ENCODE data around the gene DLEC1.

DNA sequence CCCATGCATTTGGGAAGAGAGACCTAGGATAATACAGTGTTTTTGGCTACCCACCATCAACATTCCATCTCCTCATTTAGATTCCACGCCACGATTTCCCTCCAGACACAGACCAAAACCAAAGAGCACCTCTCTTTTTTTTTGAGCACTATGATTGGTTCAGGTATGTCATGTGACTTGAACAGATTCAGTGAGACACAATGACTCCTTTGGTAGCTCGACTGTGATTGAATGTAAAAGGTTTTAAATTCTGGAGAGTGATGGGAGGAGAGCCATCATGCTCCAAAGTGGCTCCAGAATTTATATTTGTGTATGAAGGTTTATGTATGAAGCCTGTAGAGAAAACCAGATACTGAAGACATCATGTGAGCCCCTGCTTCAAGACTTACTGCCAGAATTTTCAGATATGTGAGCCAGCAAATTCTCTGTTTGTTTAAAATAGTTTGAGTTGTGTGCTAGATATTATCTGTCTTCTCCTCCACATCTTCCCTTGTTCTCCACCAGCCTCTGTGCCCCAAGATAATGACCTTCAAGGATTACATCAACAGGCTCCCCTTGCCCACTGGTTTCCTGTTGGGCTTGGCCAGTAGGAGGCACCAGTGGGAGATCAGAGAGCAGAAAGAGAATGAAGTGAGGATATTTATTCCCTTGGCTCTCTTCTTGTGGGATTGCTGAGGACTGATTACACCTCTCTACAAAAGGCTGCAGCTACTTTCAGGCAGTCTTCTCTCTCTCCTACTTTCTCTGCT, 111.9 kb downstream of the DLEC1 start:
- TF ChIP-seq, protein P1, sequence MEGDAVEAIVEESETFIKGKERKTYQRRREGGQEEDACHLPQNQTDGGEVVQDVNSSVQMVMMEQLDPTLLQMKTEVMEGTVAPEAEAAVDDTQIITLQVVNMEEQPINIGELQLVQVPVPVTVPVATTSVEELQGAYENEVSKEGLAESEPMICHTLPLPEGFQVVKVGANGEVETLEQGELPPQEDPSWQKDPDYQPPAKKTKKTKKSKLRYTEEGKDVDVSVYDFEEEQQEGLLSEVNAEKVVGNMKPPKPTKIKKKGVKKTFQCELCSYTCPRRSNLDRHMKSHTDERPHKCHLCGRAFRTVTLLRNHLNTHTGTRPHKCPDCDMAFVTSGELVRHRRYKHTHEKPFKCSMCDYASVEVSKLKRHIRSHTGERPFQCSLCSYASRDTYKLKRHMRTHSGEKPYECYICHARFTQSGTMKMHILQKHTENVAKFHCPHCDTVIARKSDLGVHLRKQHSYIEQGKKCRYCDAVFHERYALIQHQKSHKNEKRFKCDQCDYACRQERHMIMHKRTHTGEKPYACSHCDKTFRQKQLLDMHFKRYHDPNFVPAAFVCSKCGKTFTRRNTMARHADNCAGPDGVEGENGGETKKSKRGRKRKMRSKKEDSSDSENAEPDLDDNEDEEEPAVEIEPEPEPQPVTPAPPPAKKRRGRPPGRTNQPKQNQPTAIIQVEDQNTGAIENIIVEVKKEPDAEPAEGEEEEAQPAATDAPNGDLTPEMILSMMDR (IDR thresholded peaks at IDR 0.05) = no peak
- TF ChIP-seq EZH2 (IDR thresholded peaks at IDR 0.05; ENCODE audit: borderline replicate concordance, insufficient read depth, low read depth, low read length, poor library complexity, severe bottlenecking) = no peak

Measured in B cell (primary cell).